Coronary artery (tissue), 2 donors: ENCODE results near the gene TBX18.

Experiments used
- DNase-seq: peaks from one replicate; pipeline ENCODE4 v3.0.0-alpha.2; 2017; ENCODE audit warnings: low spot score
- H3K27ac ChIP-seq, 2 donors: fragments of 200-600 bp; sonication (generic); one replicate each; pipeline ENCODE4 v1.5.1; 2016 to 2019
- H3K4me3 ChIP-seq: fragments of 200-600 bp; sonication (generic); 2 replicates; pipeline ENCODE4 v1.5.1; 2016; ENCODE audit warnings: mild to moderate bottlenecking, moderate library complexity
- TF ChIP-seq, protein P1 (sequence below): fragments of 200-600 bp; sonication (generic); IDR thresholded peaks from one replicate; pipeline ENCODE4 v1.5.1; 2019; ENCODE audit warnings: antibody characterized with exemption

TBX18 gene

DNA sequence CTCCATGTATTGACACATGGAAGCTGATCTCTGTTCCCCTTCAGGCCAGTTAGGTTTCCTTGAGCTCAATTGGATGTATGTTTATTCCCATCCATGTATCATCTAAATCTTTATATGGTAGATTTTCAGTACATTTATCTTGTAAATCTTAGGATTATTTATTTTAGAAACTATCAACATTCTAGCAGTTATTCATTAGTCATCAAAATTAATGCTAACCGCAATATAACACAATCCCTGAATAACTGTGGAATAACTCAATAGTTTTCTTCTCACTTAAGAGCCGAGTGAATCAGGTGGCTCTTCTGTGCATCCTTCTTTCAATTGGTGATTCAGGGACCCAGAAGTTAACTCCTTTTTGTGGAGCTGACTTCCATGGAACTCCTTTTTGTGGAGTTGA, 15.5 kb upstream of the TBX18 start:
- TF ChIP-seq, protein P1, sequence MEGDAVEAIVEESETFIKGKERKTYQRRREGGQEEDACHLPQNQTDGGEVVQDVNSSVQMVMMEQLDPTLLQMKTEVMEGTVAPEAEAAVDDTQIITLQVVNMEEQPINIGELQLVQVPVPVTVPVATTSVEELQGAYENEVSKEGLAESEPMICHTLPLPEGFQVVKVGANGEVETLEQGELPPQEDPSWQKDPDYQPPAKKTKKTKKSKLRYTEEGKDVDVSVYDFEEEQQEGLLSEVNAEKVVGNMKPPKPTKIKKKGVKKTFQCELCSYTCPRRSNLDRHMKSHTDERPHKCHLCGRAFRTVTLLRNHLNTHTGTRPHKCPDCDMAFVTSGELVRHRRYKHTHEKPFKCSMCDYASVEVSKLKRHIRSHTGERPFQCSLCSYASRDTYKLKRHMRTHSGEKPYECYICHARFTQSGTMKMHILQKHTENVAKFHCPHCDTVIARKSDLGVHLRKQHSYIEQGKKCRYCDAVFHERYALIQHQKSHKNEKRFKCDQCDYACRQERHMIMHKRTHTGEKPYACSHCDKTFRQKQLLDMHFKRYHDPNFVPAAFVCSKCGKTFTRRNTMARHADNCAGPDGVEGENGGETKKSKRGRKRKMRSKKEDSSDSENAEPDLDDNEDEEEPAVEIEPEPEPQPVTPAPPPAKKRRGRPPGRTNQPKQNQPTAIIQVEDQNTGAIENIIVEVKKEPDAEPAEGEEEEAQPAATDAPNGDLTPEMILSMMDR: no peak
- no peak for DNase-seq
- Histone ChIP-seq H3K4me3 (no peak overlapping the region), H3K27ac (no peak overlapping the region)

DNA sequence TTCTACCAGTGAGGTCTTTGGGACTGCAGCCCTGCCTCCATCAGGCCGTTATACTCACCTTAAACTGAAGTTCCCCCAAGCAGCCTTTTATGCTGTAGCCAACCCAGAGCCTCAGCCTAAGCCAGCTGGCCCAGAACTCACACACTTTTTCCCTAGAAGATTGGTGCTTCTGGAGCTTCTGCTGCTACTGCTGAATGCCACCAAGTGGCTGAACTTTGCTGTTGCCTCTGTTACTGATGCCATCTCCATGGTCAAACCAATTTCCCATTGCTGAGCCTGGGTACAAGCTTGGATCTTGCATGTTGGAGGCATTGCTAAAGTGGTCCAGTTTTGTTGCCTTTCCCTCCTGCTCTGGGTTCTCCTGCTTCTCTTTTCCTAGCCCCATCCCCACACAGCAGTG, 15.0 kb upstream of the TBX18 start:
- no peak for DNase-seq
- TF ChIP-seq, protein P1: no peak
- Histone ChIP-seq H3K27ac (no peak overlapping the region), H3K4me3 (no peak overlapping the region)

DNA sequence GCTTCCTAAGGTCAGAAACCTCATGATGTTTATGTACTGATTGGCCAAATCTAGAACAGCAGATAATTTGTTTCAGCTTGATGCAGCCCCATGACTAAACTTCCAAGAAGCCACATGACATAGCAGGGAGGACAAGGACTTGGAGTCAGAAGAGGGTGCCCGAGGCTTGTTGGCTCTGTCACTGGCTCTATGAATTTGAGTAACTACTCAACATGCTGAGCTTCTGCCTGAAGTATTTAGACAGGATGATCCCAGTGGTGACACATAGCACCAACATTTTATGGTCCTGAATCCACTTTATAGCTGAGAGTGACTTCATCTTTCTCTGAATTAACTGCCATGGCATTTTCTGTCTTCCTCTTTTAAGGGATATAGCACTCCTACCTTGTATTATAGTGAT, 13.5 kb upstream of the TBX18 start:
- TF ChIP-seq, protein P1: no peak
- Histone ChIP-seq H3K27ac (no peak overlapping the region), H3K4me3 (no peak overlapping the region)
- no peak for DNase-seq

DNA sequence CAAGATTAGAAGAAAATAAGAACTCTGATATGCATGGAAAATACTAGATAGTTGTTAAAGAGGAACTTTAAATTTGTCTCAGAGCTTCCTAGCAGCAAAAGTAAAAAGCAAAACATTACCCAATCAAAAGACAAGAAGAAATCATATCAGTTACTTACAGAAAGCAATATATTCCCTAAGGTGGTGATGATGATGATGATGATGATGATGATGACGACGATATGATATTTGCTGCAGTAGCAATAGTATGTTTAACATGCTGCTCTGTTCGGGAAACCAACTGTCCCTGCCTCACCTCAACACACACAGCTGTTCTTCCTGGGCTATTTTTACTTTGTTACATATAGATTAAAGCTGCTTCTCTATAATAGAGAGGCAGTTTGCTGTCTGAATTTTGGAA, 12.0 kb upstream of the TBX18 start:
- TF ChIP-seq, protein P1: no peak
- no peak overlapping the region for H3K4me3 ChIP-seq
- no peak overlapping the region for H3K27ac ChIP-seq
- no peak for DNase-seq

DNA sequence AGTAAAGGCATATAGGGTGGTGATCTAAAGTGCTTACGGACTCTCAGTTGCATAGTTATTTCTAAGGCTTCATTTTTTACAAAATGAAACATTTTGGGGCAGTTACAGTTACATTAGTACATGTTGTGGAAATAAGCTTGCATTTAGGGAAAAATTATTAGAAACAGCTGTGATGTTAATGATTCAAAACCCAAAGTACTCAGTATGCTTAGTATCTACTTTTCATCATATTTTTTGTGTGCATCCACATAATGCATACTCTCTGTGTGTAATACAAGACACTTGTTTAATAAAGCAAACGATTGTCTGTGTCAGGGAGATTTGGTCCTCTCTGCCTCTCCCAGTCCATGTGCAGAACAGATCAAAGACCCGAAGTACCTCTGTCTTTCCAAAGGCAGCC, 11.4 kb upstream of the TBX18 start:
- Histone ChIP-seq H3K4me3 (no peak overlapping the region), H3K27ac (no peak overlapping the region)
- DNase-seq: no peak
- TF ChIP-seq, protein P1: no peak

DNA sequence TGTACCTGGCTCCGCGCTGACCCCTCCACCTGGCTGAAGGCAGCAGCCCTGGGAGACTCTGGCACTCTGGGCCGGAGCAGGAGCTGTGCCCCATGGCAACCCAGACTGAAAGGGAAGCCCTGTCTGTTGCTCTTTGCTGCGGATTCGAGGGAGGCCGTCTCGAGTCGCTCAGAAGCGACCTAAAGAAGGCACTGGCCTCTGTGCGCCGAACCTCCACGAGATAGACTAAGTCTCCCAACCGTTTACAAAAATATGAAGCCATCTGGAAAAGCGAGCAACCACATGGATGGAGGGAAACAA, 10.5 kb upstream of the TBX18 start:
- TF ChIP-seq, protein P1: no peak
- peak; percentile 87 for DNase-seq
- peak overlapping the region; percentile 78 for H3K4me3 ChIP-seq
- peak overlapping the region; percentile 83 to 92 for H3K27ac ChIP-seq

DNA sequence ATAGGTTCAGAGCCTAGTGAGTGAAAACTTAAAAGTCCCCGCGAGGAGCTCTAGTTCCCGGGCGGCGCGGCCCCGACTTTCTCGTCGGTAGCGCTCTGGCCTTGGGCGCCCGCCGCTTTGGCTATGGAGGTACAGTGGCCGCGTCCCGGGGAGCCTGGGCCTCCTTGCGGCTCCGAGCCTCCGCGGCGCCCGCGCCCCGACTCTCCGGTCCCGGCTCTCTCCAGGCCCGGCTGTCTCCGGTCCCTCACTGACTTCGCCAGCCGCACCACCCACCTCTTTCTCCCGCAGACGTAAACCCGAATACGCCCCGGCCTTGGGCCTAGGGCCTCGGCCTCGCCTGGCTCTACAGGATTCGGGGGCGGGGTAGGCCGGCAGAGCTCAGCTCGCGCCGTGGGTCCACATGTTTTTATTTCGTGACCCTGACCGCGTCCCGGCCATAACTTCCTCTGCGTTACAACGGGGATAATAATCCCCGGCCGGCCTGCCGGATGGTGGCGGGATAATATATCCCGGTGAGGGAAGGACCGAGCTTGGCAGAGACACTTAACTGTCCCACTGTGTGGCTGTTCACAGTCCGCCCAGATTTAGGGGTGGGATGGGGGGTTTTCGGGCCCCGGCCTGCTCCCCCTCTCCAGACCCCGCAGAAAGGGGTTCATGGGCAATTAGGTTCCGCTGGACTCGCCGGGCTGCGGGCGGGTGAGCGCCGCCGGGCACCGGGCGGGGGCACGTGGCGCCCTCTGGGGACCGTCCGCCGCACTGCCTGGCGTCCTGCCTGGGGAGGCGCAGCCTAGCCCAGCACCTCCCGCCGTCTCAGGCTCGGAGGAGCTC, 10.0 kb upstream of the TBX18 start:
- TF ChIP-seq, protein P1: peak; percentile 79
- peak overlapping the region; percentile 83 to 92 for H3K27ac ChIP-seq
- peak overlapping the region; percentile 78 for H3K4me3 ChIP-seq
- DNase-seq: no peak
